DND-41 (cell line): ENCODE measurements around the gene RSPH9.

Experiments
- ATAC-seq: fragments of 200-7000 bp; cut with Tn5 transposase; 3 replicates; pipeline ENCODE4 v1.9.1; 2021; ENCODE audit warnings: low read depth; ENCODE audit not compliant: insufficient read depth
- DNase-seq: peaks from one replicate; pipeline ENCODE4 v3.0.0-alpha.2; 2020
- H2AFZ ChIP-seq: 2 replicates; pipeline ENCODE4 v1.6.0; 2012; ENCODE audit warnings: low read depth, low read length
- H3K27ac ChIP-seq: 2 replicates; pipeline ENCODE4 v1.5.1; 2012; ENCODE audit warnings: low read length, inconsistent platforms
- H3K27me3 ChIP-seq: fragments of 200-600 bp; sonication (generic); 2 replicates; pipeline ENCODE4 v1.6.0; 2012; ENCODE audit warnings: low read length, mild to moderate bottlenecking, inconsistent platforms; ENCODE audit not compliant: insufficient read depth, poor library complexity
- H3K36me3 ChIP-seq: 2 replicates; pipeline ENCODE4 v1.5.1; 2012; ENCODE audit warnings: low read length, inconsistent platforms; ENCODE audit not compliant: insufficient read depth
- H3K4me1 ChIP-seq: 2 replicates; pipeline ENCODE4 v1.5.1; 2012; ENCODE audit warnings: mild to moderate bottlenecking, low read length; ENCODE audit not compliant: insufficient read depth
- H3K4me2 ChIP-seq: 2 replicates; pipeline ENCODE4 v1.6.0; 2012; ENCODE audit warnings: mild to moderate bottlenecking, moderate library complexity, low read length, inconsistent platforms; ENCODE audit not compliant: insufficient read depth
- H3K4me3 ChIP-seq, 2 experiments: fragments of 200-600 bp in 1 of 2; shearing (Covaris generic) in 1 of 2; 2 replicates each; pipeline ENCODE4 v1.5.1; 2012 to 2016; ENCODE audit warnings: inconsistent platforms in 2 of 2, low read length in 2 of 2, mild to moderate bottlenecking in 2 of 2, low read depth in 1 of 2, moderate library complexity in 1 of 2
- H3K79me2 ChIP-seq: 2 replicates; pipeline ENCODE4 v1.6.0; 2012; ENCODE audit warnings: low read length, inconsistent platforms; ENCODE audit not compliant: insufficient read depth
- H3K9ac ChIP-seq: 2 replicates; pipeline ENCODE4 v1.6.0; 2012; ENCODE audit warnings: low read depth, mild to moderate bottlenecking, inconsistent platforms, low read length, moderate library complexity
- H3K9me3 ChIP-seq: 2 replicates; pipeline ENCODE4 v1.5.1; 2012; ENCODE audit warnings: low read length, moderate library complexity, mild to moderate bottlenecking, inconsistent platforms; ENCODE audit not compliant: insufficient read depth, severe bottlenecking
- H4K20me1 ChIP-seq: 2 replicates; pipeline ENCODE4 v1.6.0; 2012; ENCODE audit warnings: low read length; ENCODE audit not compliant: insufficient read depth
- CTCF ChIP-seq: IDR thresholded peaks from 2 replicates; pipeline ENCODE4 v1.5.1; 2012; ENCODE audit warnings: borderline replicate concordance, low read length, moderate library complexity, mild to moderate bottlenecking; ENCODE audit not compliant: poor library complexity, severe bottlenecking; ENCODE audit errors: extremely low read depth
- EZH2 ChIP-seq: IDR thresholded peaks from 3 replicates; pipeline ENCODE4 v1.6.1; 2012; ENCODE audit warnings: borderline replicate concordance, low read depth, mild to moderate bottlenecking, moderate library complexity, low read length, inconsistent platforms; ENCODE audit not compliant: severe bottlenecking

RSPH9 gene

GRCh38 chr6:43708860-43709653, 64.2 kb downstream of the RSPH9 start:
- no peak overlapping the region for H3K9ac ChIP-seq
- H2AFZ ChIP-seq = no peak overlapping the region
- no peaks in the 10 kb centered on the region for H3K9me3 ChIP-seq
- peaks cover 1% of the 10 kb centered on the region; the same call in 1 of the 2 replicates for H4K20me1 ChIP-seq
- TF ChIP-seq EZH2 (no peak), CTCF (no peak)
- H3K27ac ChIP-seq = no peak overlapping the region
- no peak overlapping the region for H3K4me2 ChIP-seq
- DNase-seq = no peak
- no peaks in the 10 kb centered on the region for H3K36me3 ChIP-seq
- H3K27me3 ChIP-seq = peaks cover 26% of the 10 kb centered on the region
- ATAC-seq = no peak
- no peaks in the 10 kb centered on the region for H3K79me2 ChIP-seq
- no peak overlapping the region for H3K4me3 ChIP-seq
- no peaks in the 10 kb centered on the region for H3K4me1 ChIP-seq

- DNase-seq (no peak), ATAC-seq (no peak)
- no peak overlapping the region for H3K9ac ChIP-seq
- H2AFZ ChIP-seq = no peak overlapping the region
- H3K36me3 ChIP-seq = no peaks in the 10 kb centered on the region
- no peak overlapping the region for H3K27ac ChIP-seq
- TF ChIP-seq CTCF (no peak), EZH2 (no peak)
- peaks cover 6% of the 10 kb centered on the region; the same call in 1 of the 2 replicates for H4K20me1 ChIP-seq
- peaks cover 25% of the 10 kb centered on the region for H3K27me3 ChIP-seq
- no peaks in the 10 kb centered on the region for H3K9me3 ChIP-seq
- H3K79me2 ChIP-seq = no peaks in the 10 kb centered on the region
- H3K4me1 ChIP-seq = no peaks in the 10 kb centered on the region
- H3K4me3 ChIP-seq = no peak overlapping the region
- no peak overlapping the region for H3K4me2 ChIP-seq
Observed at GRCh38 chr6:43709654-43710303, 64.9 kb downstream of the RSPH9 start.

- TF ChIP-seq EZH2 (no peak), CTCF (no peak)
- Histone ChIP-seq H3K36me3 (no peaks in the 10 kb centered on the region), H4K20me1 (peaks cover 9% of the 10 kb centered on the region; the same call in 1 of the 2 replicates), H3K9ac (no peak overlapping the region), H3K27ac (no peak overlapping the region), H3K79me2 (no peaks in the 10 kb centered on the region), H3K4me1 (no peaks in the 10 kb centered on the region), H3K9me3 (no peaks in the 10 kb centered on the region), H2AFZ (no peak overlapping the region), H3K27me3 (peaks cover 25% of the 10 kb centered on the region), H3K4me3 (no peak overlapping the region), H3K4me2 (no peak overlapping the region)
- ATAC-seq = no peak
- no peak for DNase-seq
Observed at GRCh38 chr6:43710576-43710975, 65.7 kb downstream of the RSPH9 start.
